Liver (tissue), 9 donors: ENCODE results near the gene ILF3. TPM values are rescaled to one million over a fixed set of nuclear protein-coding genes. Genes with fewer than 3 reads are reported as not detected.

ENCODE experiments used
- DNase-seq: peaks from one replicate; pipeline ENCODE4 v3.0.0-alpha.2; 2017; ENCODE audit warnings: low spot score
- H3K27ac ChIP-seq, 2 donors: one replicate each; pipeline ENCODE4 v1.7.0; 2013; ENCODE audit warnings: inconsistent platforms in 2 of 2, low read length in 2 of 2, control low read depth in 1 of 2, low read depth in 1 of 2, mild to moderate bottlenecking in 1 of 2
- H3K27me3 ChIP-seq, 4 donors: one replicate each; pipeline versions ENCODE4 v1.6.1 to v1.7.0; 2013; ENCODE audit warnings: low read length in 3 of 4, inconsistent platforms in 1 of 4, mild to moderate bottlenecking in 1 of 4, moderate library complexity in 1 of 4; ENCODE audit not compliant: control insufficient read depth in 4 of 4, insufficient read depth in 4 of 4
- H3K36me3 ChIP-seq, 4 donors: one replicate each; pipeline versions ENCODE4 v1.6.1 to v1.7.0; 2013; ENCODE audit warnings: low read length in 3 of 4, mild to moderate bottlenecking in 3 of 4, low read depth in 1 of 4, moderate library complexity in 1 of 4; ENCODE audit not compliant: control insufficient read depth in 4 of 4, insufficient read depth in 3 of 4
- H3K4me1 ChIP-seq, 4 donors: one replicate each; pipeline versions ENCODE4 v1.6.1 to v1.7.0; 2013; ENCODE audit warnings: low read length in 3 of 4, mild to moderate bottlenecking in 3 of 4, moderate library complexity in 1 of 4; ENCODE audit not compliant: control insufficient read depth in 4 of 4, insufficient read depth in 4 of 4
- H3K4me3 ChIP-seq, 3 donors: one replicate each; pipeline versions ENCODE4 v1.6.1 to v1.7.0; 2013; ENCODE audit warnings: low read length in 3 of 3, control low read depth in 1 of 3, low read depth in 1 of 3, mild to moderate bottlenecking in 1 of 3
- H3K9ac ChIP-seq, 2 donors: one replicate each; pipeline ENCODE4 v1.7.0; 2013; ENCODE audit warnings: low read length in 2 of 2, mild to moderate bottlenecking in 2 of 2, moderate library complexity in 2 of 2, control low read depth in 1 of 2, low read depth in 1 of 2
- H3K9me3 ChIP-seq, 4 donors: one replicate each; pipeline versions ENCODE4 v1.6.1 to v1.7.0; 2013; ENCODE audit warnings: low read length in 3 of 4; ENCODE audit not compliant: control insufficient read depth in 4 of 4
- ATF3 ChIP-seq: IDR thresholded peaks from 2 replicates; pipeline ENCODE4 v1.6.1; 2016; ENCODE audit warnings: antibody characterized with exemption
- CTCF ChIP-seq: fragments of 150-350 bp; IDR thresholded peaks from 2 replicates; pipeline ENCODE4 v1.5.1; 2017; ENCODE audit warnings: improper control_type of control experiment, low read depth, low read length; ENCODE audit not compliant: missing input control
- EGR1 ChIP-seq, 2 donors: IDR thresholded peaks; 2 replicates each; pipeline ENCODE4 v1.6.1; 2016 to 2018; ENCODE audit warnings: antibody characterized with exemption in 2 of 2, low read depth in 2 of 2
- FOXA1 ChIP-seq: IDR thresholded peaks from 2 replicates; pipeline ENCODE4 v1.6.1; 2016; ENCODE audit warnings: antibody characterized with exemption
- FOXA2 ChIP-seq: IDR thresholded peaks from 2 replicates; pipeline ENCODE4 v1.6.1; 2016; ENCODE audit warnings: antibody characterized with exemption
- GABPA ChIP-seq, 2 donors: IDR thresholded peaks in 1 of 2; conservative IDR thresholded peaks in 1 of 2; 2 replicates each; pipeline ENCODE4 v1.6.1; 2016; ENCODE audit warnings: antibody characterized with exemption in 2 of 2, mild to moderate bottlenecking in 1 of 2, moderate library complexity in 1 of 2
- HNF4A ChIP-seq, 2 donors: conservative IDR thresholded peaks; 2 replicates each; pipeline ENCODE4 v1.6.1; 2016; ENCODE audit warnings: antibody characterized with exemption in 2 of 2, mild to moderate bottlenecking in 2 of 2
- HNF4G ChIP-seq: IDR thresholded peaks from 2 replicates; pipeline ENCODE4 v1.6.1; 2016; ENCODE audit warnings: antibody characterized with exemption
- JUND ChIP-seq, 2 donors: IDR thresholded peaks; 2 replicates each; pipeline ENCODE4 v1.6.1; 2016; ENCODE audit warnings: antibody characterized with exemption in 2 of 2
- NR2F2 ChIP-seq: IDR thresholded peaks from 2 replicates; pipeline ENCODE4 v1.6.1; 2016; ENCODE audit warnings: antibody characterized with exemption
- RAD21 ChIP-seq, 2 donors: IDR thresholded peaks; 2 replicates each; pipeline ENCODE4 v1.6.1; 2016; ENCODE audit warnings: antibody characterized with exemption in 2 of 2, mild to moderate bottlenecking in 2 of 2
- REST ChIP-seq: IDR thresholded peaks from 2 replicates; pipeline ENCODE4 v1.6.1; 2016; ENCODE audit warnings: antibody characterized with exemption, mild to moderate bottlenecking
- RXRA ChIP-seq, 2 donors: IDR thresholded peaks; 2 replicates each; pipeline ENCODE4 v1.6.1; 2017 to 2018; ENCODE audit warnings: antibody characterized with exemption in 2 of 2, mild to moderate bottlenecking in 1 of 2
- SP1 ChIP-seq: IDR thresholded peaks from 2 replicates; pipeline ENCODE4 v1.6.1; 2018; ENCODE audit warnings: antibody characterized with exemption, mild to moderate bottlenecking
- YY1 ChIP-seq: IDR thresholded peaks from 2 replicates; pipeline ENCODE4 v1.6.1; 2016; ENCODE audit warnings: antibody characterized with exemption, mild to moderate bottlenecking
- ZBTB33 ChIP-seq: IDR thresholded peaks from 2 replicates; pipeline ENCODE4 v1.6.1; 2016; ENCODE audit warnings: antibody characterized with exemption
- WGBS: extraction: QIAGEN DNeasy Blood & Tissue Kit; methylation state at CpG from one replicate; pipeline ENCODE4 v1.1.7; 2013; 5-methylcytosine and 5-hydroxymethylcytosine counted together
- polyA plus RNA-seq, 2 donors: library from polyadenylated mRNA; stranded (reverse) in 1 of 2; unstranded in 1 of 2; fragments of 200-250 nt in 1 of 2; fragments of >200 nt in 1 of 2; fragmentation: Nextera tagmentation in 1 of 2; extraction: Ambion mirVana in 1 of 2; gene quantifications; one replicate each; pipeline versions ENCODE4 v1.2.1 to v1.2.3, GENCODE V29; 2013 to 2015
- total RNA-seq, 2 donors: library from RNA; depleted of rRNA; stranded (reverse); fragments of >200 nt; gene quantifications; one replicate each; pipeline ENCODE4 v1.2.3, GENCODE V29; 2014
- donor health status: healthy.
- donor health status: healthy.
- donor health status: healthy.
- donor health status: healthy.
- donor health status: healthy.

ILF3 gene
- total and polyA plus RNA-seq, 4 donors: 31.7 to 85.1 (median 42.9) TPM

DNA sequence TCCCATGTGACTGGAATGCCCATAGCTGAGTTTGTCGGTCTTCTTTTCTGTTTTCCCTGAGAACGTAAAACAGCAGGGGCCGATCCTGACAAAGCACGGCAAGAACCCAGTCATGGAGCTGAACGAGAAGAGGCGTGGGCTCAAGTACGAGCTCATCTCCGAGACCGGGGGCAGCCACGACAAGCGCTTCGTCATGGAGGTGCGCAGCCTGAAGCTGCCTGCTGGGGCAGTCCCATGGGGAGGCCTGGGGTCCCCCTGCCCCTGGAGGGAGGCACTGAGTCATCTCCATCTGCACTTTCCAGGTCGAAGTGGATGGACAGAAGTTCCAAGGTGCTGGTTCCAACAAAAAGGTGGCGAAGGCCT is 28.9 kb downstream of the ILF3 start:
- Histone ChIP-seq H3K27ac (no peak overlapping the region), H3K9me3 (no peaks in the 10 kb centered on the region), H3K9ac (no peak overlapping the region), H3K4me1 (peaks cover 0 to 4% (median 3%) of the 10 kb centered on the region in 4 donors), H3K36me3 (peaks cover 35 to 95% (median 63%) of the 10 kb centered on the region in 4 donors), H3K4me3 (no peak overlapping the region), H3K27me3 (no peaks in the 10 kb centered on the region)
- no peak for TF ChIP-seq REST
- no peak for TF ChIP-seq RXRA (IDR thresholded peaks at IDR 0.05)
- TF ChIP-seq JUND (IDR thresholded peaks at IDR 0.05): no peak
- TF ChIP-seq HNF4G: no peak
- no peak for TF ChIP-seq FOXA2
- TF ChIP-seq FOXA1: no peak
- no peak for TF ChIP-seq CTCF
- DNase-seq: no peak
- WGBS: 96% methylated on average over 15 of the region's 15 CpGs

- H3K4me3 ChIP-seq: no peak overlapping the region
- H3K4me1 ChIP-seq: no peaks in the 10 kb centered on the region
- H3K9ac ChIP-seq: no peak overlapping the region
- peaks cover 37 to 96% (median 60%) of the 10 kb centered on the region in 4 donors for H3K36me3 ChIP-seq
- no peak for DNase-seq
- WGBS: 94% methylated on average over 21 of the region's 21 CpGs
- H3K27me3 ChIP-seq: no peaks in the 10 kb centered on the region
- H3K27ac ChIP-seq: no peak overlapping the region
- no peaks in the 10 kb centered on the region for H3K9me3 ChIP-seq
- TF ChIP-seq RAD21 (IDR thresholded peaks at IDR 0.05): no peak
- TF ChIP-seq FOXA1: no peak
- TF ChIP-seq ZBTB33: no peak
- TF ChIP-seq REST: no peak
- TF ChIP-seq ATF3: no peak
- no peak for TF ChIP-seq SP1
- no peak for TF ChIP-seq CTCF
- no peak for TF ChIP-seq JUND (IDR thresholded peaks at IDR 0.05)
- TF ChIP-seq GABPA (IDR thresholded peaks at IDR 0.05 in 1 of 2, conservative IDR thresholded peaks at IDR 0.05 in 1 of 2): no peak
- no peak for TF ChIP-seq YY1
- no peak for TF ChIP-seq FOXA2
- TF ChIP-seq NR2F2: no peak
- TF ChIP-seq EGR1 (IDR thresholded peaks at IDR 0.05; ENCODE audit: low read depth in 2 of 2): no peak
- no peak for TF ChIP-seq HNF4A (conservative IDR thresholded peaks at IDR 0.05)
- TF ChIP-seq HNF4G: no peak
Observed at GRCh38 chr19:10683582-10683981, 29.4 kb downstream of the ILF3 start.
